ENCODE data around the gene C17orf50.

DNA sequence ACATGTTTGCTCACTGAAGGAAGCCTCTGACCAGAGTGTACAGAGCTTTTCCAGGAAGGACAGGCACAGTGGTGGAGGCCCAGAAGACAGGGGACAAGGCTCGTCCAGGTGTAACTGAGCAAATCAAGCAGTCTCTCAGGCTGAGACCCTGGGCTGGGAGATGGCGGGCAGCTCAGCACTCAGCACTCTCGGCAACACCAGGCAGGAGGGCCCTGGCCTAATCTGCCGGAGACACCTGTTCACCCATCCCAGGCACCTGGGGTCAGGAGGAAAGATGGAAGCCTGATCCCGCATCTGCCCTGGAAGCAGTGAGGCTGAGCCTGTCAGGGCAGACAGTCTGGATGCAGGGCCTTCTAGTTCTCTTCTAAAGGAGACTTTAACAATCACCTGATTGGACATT lies 24.5 kb upstream of the C17orf50 start:
- TF ChIP-seq YY1 (IDR thresholded peaks at IDR 0.05; ENCODE audit: insufficient read depth, insufficient read length) (no peak), ZNF274 (IDR thresholded peaks at IDR 0.05; ENCODE audit: low read depth, low read length) (no peak), SUZ12 (IDR thresholded peaks at IDR 0.05; ENCODE audit: extremely low read depth, insufficient read depth, insufficient read length) (no peak)
